HFFc6 (cell line): ENCODE results near the gene SLC9B1. TPM values are rescaled to one million over a fixed set of nuclear protein-coding genes. Genes with fewer than 3 reads are reported as not detected.
"Not testable (repeated sequence)": the region's sequence is repeated elsewhere in the genome, so short reads cannot be mapped to it uniquely, and the experiment has no call there.

ENCODE experiments used
- DNase-seq: peaks from one replicate; pipeline ENCODE4 v3.0.0-alpha.2; 2018
- H3K27ac Mint-ChIP-seq: 2 replicates; pipeline ENCODE4 v1.8.0; 2020; ENCODE audit warnings: mild to moderate bottlenecking, mixed read lengths
- H3K27me3 Mint-ChIP-seq: 2 replicates; pipeline ENCODE4 v1.8.0; 2021; ENCODE audit warnings: mild to moderate bottlenecking, moderate library complexity, mixed read lengths; ENCODE audit not compliant: insufficient read depth
- H3K36me3 Mint-ChIP-seq: 2 replicates; pipeline ENCODE4 v1.8.0; 2021; ENCODE audit warnings: low read depth, mixed read lengths
- H3K4me1 Mint-ChIP-seq: 2 replicates; pipeline ENCODE4 v1.8.0; 2020; ENCODE audit warnings: low read depth, mixed read lengths
- H3K4me3 Mint-ChIP-seq: 2 replicates; pipeline ENCODE4 v1.8.0; 2020; ENCODE audit warnings: mild to moderate bottlenecking, moderate library complexity, mixed read lengths
- H3K9me3 Mint-ChIP-seq: 2 replicates; pipeline ENCODE4 v1.8.0; 2020; ENCODE audit warnings: mild to moderate bottlenecking, mixed read lengths
- total RNA-seq, 6 experiments: library from RNA; stranded (reverse); fragmentation: NEBNext Ultra II Directional; extraction: Animal tissue kit (Norgen Biotek cat#: 25700); gene quantifications; 2 replicates in 1 of 6; 3 replicates in 5 of 6; pipeline ENCODE4 v1.2.3, GENCODE V29; 2021
- TF ChIP-seq, protein P1 (sequence below): fragments of 200-600 bp; sonication (generic); IDR thresholded peaks from 2 replicates; pipeline ENCODE4 v1.5.0; 2021; ENCODE audit warnings: antibody characterized with exemption, mild to moderate bottlenecking

Gene SLC9B1
- total RNA-seq, 6 experiments from 2014 or later: 0.09 to 0.36 (median 0.23) TPM

DNA sequence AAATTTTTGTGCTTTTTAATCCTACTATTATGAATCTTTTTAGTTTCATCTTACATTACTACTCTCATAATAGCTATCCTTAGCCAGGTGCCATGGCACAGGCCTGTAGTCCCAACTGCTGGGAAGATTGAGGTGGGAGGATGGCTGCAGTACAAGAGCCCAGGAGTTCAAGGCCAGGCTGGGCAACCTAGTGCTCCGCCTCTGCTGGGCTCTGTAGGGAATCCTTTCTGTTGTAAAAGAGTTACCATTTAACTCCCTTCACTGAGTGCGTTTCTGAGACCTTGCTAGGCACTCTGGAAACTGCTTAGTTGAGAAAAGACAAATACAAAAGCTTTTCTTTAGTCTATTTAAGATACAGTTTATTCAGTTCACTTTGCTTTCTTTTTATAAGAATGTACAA lies 130.9 kb downstream of the SLC9B1 start:
- H3K9me3 Mint-ChIP-seq, H3K27me3 Mint-ChIP-seq, H3K4me1 Mint-ChIP-seq, H3K36me3 Mint-ChIP-seq, H3K27ac Mint-ChIP-seq, H3K4me3 Mint-ChIP-seq, DNase-seq: not testable (repeated sequence)

GRCh38 chr4:102883278-102883677 lies 136.2 kb downstream of the SLC9B1 start:
- H3K4me3 Mint-ChIP-seq: no peak overlapping the region
- no peaks in the 10 kb centered on the region for H3K27me3 Mint-ChIP-seq
- no peaks in the 10 kb centered on the region; the same call in 1 of the 2 replicates for H3K9me3 Mint-ChIP-seq
- H3K36me3 Mint-ChIP-seq: peaks cover 7% of the 10 kb centered on the region
- H3K27ac Mint-ChIP-seq: no peak overlapping the region
- peaks cover 4% of the 10 kb centered on the region; the same call in 1 of the 2 replicates for H3K4me1 Mint-ChIP-seq
- TF ChIP-seq, protein P1, sequence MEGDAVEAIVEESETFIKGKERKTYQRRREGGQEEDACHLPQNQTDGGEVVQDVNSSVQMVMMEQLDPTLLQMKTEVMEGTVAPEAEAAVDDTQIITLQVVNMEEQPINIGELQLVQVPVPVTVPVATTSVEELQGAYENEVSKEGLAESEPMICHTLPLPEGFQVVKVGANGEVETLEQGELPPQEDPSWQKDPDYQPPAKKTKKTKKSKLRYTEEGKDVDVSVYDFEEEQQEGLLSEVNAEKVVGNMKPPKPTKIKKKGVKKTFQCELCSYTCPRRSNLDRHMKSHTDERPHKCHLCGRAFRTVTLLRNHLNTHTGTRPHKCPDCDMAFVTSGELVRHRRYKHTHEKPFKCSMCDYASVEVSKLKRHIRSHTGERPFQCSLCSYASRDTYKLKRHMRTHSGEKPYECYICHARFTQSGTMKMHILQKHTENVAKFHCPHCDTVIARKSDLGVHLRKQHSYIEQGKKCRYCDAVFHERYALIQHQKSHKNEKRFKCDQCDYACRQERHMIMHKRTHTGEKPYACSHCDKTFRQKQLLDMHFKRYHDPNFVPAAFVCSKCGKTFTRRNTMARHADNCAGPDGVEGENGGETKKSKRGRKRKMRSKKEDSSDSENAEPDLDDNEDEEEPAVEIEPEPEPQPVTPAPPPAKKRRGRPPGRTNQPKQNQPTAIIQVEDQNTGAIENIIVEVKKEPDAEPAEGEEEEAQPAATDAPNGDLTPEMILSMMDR: no peak
- DNase-seq: no peak

- Mint-ChIP-seq H3K9me3 (peaks cover 8% of the 10 kb centered on the region), H3K36me3 (peaks cover 19% of the 10 kb centered on the region), H3K4me3 (no peak overlapping the region), H3K27ac (no peak overlapping the region), H3K4me1 (peaks cover 5% of the 10 kb centered on the region; the same call in 1 of the 2 replicates), H3K27me3 (no peaks in the 10 kb centered on the region)
- TF ChIP-seq, protein P1: no peak
- no peak for DNase-seq
Observed at GRCh38 chr4:102881343-102881742, 138.2 kb downstream of the SLC9B1 start.

DNA sequence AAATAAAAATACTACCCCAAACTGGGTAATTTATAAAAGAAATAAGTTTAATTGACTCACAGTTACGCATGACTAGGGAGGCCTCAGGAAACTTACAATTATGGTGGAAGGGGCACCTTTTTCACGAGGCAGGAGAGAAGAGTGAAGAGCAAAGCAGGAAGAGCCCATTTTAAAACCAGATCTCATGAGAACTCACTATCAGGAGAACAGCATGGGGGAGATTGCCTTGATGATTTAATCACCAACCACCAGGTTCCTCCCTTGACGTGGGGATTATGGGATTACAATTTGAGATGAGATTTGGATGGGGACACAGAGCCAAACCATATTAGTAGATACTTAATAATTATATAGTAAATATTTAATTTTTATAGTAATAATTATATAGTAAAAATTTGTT lies 140.6 kb downstream of the SLC9B1 start:
- H3K9me3 Mint-ChIP-seq: peaks cover 9% of the 10 kb centered on the region
- H3K4me1 Mint-ChIP-seq: peaks cover 13% of the 10 kb centered on the region; the same call in 1 of the 2 replicates
- peaks cover 43% of the 10 kb centered on the region for H3K36me3 Mint-ChIP-seq
- TF ChIP-seq, protein P1: no peak
- no peaks in the 10 kb centered on the region for H3K27me3 Mint-ChIP-seq
- no peak for DNase-seq
- H3K27ac Mint-ChIP-seq: no peak overlapping the region
- no peak overlapping the region for H3K4me3 Mint-ChIP-seq

DNA sequence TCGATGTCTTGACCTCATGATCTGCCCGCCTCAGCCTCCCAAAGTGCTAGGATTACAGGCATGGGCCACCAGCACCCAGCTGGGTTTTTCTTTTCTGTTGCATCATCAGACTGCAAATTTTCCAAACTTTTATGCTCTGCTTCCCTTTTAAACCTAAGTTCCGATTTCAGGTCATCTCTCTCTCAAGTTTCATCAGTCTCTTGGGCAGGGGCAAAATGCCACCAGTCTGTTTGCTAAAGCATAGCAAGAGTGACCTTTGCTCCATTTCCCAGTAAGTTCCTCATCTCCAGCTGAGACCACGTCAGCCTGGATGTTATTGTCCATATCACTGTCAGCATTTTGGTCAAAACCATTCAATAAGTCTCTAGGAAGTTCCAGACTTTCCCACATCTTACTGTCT lies 141.2 kb downstream of the SLC9B1 start:
- Mint-ChIP-seq H3K4me1 (peaks cover 13% of the 10 kb centered on the region; the same call in 1 of the 2 replicates), H3K36me3 (peaks cover 49% of the 10 kb centered on the region)
- not testable (repeated sequence) for H3K27me3 Mint-ChIP-seq, H3K4me3 Mint-ChIP-seq, DNase-seq, H3K9me3 Mint-ChIP-seq, H3K27ac Mint-ChIP-seq

DNA sequence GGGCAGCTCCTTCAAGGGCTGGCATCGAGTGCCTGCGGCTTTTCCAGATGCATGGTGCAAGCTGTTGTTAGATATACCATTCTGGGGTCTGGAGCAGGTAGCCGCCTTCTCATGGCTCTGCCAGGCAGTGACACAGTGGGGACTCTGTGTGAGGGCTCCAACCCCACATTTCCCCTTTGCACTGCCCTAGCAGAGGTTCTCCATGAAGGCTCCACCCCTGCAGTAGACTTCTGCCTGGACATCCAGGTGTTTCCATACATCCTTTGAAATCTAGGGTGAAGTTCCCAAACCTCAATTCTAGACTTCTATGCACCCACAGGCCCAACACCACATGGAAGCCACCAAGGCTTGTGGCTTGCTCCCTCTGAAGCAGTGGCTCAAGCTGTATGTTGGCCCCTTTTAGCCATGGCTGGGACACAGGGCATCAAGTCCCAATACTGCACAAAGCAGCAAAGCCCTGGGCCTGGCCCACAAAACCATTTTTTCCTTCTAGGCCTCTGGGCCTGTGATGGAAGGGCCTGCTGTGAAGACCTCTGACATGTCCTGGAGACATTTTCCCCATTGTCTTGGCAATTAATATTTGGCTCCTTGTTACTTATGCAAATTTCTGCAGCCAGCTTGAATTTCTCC lies 141.9 kb downstream of the SLC9B1 start:
- not testable (repeated sequence) for H3K9me3 Mint-ChIP-seq, H3K4me3 Mint-ChIP-seq, H3K27me3 Mint-ChIP-seq, H3K27ac Mint-ChIP-seq, DNase-seq
- peaks cover 13% of the 10 kb centered on the region; the same call in 1 of the 2 replicates for H3K4me1 Mint-ChIP-seq
- peaks cover 53% of the 10 kb centered on the region for H3K36me3 Mint-ChIP-seq

GRCh38 chr4:102871772-102872171 lies 147.7 kb downstream of the SLC9B1 start:
- no peak overlapping the region for H3K4me3 Mint-ChIP-seq
- no peak for DNase-seq
- H3K27me3 Mint-ChIP-seq: no peaks in the 10 kb centered on the region; the same call in 1 of the 2 replicates
- peaks cover 5% of the 10 kb centered on the region for H3K9me3 Mint-ChIP-seq
- TF ChIP-seq, protein P1: no peak
- H3K4me1 Mint-ChIP-seq: peaks cover 50% of the 10 kb centered on the region
- H3K36me3 Mint-ChIP-seq: peaks cover 40% of the 10 kb centered on the region
- peak overlapping the region; percentile 9; the same call in 1 of the 2 replicates for H3K27ac Mint-ChIP-seq
